GM18526 (cell line): ENCODE results near the gene PPY.

Source experiments
- POLR2A ChIP-seq: IDR thresholded peaks from 3 replicates; pipeline ENCODE4 v1.6.1; 2011; ENCODE audit not compliant: insufficient read length; ENCODE audit errors: extremely low read depth

The PPY gene

DNA sequence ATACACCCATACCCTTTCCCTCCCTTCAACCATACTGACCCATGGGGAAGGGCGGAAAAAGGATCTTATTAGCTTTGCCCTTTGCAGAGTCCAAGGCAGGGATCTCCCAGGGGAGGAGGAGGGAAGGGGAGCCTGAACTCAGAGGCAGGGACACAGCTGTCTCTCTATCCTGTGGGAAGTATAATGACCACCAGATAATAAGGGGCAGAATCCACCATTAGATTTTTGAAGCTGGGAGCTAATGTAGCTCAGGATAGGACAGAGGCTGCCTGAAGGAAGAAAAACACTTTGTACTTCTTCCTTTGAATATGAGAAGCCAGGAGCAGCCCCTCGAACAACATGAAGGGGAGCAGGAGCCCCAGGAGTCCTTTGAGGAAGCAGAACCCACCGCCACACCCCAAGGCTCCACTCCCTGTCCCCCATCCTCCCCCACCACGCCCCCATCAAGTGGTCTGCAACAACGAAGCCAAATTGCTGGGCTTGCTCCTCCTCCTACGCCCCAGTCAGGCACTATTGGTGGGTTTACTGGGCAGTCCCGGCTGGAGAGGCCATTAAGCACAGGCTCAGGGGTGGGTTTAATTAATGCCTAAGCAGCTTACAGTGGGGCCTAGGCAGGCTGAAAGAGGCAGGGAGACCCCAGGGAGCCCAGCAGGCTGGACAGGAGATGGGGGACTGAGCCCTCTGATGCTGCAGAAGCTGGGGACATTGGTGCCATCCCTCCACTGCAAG is 40.3 kb downstream of the PPY start:
- no peak for TF ChIP-seq POLR2A

DNA sequence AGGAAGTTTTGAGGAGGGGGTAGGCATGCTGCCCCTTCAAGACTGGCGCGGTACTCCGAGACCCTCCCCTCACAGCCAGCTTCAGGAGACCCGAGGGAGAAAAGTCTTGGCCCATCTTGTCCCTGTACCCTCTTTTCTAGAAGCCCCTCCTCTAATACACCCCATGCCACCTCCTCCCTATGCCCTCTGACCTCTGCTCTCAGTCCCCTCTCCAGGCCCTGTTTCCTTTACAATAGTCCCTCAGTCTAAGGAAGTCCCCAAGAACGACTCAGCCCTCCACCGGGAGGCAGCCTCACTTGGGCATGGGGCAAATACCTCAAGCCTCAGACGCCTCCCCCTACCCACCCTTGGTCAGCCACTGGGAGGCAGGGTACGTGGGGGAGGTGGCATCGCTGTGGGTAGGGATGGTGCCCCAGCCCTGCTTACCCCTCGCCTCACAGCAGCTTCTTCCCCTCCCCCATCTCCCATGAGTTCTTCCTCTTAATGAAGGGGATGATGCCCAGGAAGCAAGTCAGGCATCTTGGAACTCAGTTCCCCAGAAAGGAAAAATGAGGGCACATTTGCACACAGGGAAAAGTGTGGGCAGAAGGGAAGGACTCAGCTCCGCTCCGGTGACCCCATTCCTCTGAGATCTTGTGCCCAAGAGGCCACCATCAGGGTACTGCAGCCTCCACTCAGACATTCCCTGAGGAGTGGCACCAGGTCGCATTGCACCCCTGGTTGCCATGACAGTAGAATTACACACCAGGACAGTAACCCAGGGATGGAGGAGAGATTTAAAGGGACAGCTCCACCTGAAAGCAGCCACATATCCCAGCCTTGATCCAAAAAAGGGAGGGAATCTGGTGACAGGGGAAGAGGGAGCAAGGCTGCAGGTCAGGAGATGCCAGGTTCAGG is 41.2 kb downstream of the PPY start:
- no peak for TF ChIP-seq POLR2A

DNA sequence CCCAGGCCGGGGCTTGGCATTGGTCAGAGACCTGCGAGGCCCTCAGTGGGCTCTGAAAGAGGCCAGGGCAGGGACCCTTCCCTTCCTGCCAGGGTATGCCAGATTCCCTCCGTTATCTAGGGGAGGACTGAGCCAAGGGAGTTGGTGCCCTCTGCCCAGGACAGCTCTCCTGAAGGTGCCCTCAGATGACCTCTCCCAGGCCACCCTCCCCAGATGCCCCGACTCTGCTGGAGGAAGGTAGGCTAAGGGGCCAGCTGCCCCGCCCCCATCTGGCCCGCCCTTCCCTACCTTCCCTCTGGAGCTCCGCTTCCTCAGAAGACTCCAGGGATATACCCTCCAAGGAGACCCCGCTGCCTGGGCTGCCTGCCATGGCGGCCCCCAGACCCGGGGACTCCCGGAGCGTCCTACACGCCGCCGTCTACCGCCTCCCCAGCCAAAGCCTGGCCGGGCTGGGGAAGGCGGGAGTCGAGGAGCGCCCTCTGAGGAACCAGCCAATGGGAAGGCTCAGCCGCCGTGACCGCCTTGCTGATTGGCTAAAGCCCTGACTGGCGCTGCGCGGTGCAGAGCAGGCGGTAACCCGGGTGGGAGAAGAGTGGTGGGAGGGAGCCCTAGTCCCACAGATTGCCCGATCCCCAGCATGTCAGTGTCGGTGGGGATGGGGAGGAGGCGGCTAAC is 42.0 kb downstream of the PPY start:
- TF ChIP-seq POLR2A, result no peak

DNA sequence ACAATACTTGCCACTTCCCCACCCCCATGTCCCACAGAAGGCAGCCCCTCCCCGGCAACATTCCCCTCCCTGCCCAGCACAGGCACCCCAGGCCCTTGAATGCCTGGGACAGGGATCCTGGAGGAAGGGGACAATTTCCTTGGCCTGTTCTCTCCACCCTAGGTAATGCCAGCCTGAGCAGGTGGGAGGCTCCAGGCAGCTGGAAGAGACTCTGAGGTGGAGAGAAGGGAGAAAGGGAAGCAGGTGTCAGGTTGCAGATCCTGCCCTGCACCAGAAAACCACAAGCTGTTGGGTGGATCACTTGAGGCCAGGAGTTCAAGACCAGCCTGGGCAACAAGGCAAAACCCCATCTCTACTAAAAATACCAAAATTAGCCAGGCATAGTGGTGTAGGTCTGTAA is 43.8 kb downstream of the PPY start:
- TF ChIP-seq POLR2A, result no peak

DNA sequence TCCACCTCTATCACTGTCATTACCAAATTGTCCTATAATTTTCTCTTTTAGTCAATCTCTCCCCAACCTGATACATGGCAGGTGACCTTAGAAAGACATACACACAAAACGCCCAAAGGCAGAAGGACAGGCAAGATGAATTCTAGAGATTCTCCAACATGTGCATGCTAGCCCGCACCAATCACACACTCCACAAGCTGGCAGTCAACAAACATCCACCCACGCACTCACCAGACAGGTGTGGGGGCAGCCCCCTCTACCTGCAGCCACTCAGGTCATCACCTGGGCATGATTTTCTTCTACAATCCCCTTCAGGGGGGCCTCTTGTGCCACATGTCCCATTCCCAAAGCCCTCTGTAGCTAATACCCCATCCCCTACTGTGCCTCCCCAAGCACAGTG is 44.4 kb downstream of the PPY start:
- no peak for TF ChIP-seq POLR2A

DNA sequence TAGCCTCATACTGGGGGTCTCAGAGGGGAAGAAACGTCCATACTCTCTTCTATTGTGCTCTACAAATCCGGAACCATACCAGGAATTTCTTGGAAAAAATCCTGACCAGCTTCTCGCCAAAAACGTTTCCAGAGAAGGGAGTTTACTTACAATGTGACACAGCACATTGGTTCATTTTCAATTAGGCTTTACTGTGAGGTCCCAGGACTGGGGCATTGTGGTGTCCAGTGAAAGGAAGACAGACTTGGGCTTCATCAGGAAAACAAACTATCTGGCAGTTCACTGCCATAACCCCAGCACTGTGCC is 49.7 kb downstream of the PPY start:
- no peak for TF ChIP-seq POLR2A

DNA sequence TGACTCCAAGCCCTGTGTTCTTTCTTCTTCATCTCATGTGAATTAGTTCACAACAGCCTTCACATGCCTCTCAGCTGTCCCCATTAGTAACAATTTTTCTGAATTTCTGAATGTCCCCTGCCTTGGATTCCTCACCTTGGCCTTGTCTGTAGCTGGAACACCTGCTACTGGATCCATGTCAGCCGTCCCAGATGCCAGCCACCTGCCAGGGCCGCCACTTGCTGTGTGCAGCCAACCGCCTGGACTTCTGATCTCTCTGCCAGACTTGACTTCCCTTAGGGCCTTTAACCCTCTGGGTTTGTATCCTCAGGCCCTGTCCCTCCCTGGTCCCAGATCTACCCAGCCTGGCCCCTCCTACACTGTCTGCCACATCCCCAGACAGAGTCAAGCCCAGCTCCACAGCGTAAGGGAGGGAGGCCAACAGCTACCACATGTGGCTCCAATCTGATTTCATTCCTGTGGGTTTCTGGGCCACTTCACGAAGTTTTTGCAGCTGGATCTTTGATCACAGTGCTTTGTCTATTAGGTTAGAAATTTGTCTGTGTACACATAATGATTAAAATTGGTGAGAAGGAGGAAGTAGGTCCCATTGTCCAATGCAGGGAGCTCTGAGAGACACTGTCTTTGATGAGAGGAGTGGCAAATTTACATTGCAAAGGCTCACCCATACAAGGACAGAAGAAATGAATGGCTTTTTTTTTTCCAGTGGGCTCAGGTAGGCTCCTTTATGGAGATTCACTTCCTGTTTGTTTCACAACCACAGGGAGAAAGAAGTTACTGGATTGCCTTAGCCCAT is 50.2 kb downstream of the PPY start:
- no peak for TF ChIP-seq POLR2A
